Measurements from ENCODE around the gene GARNL3. TPM values are rescaled to one million over a fixed set of nuclear protein-coding genes. Genes with fewer than 3 reads are reported as not detected.

GARNL3 gene
- total RNA-seq, 4 donors from 2014 or later: 4.7 to 29.3 (median 11.3) TPM

DNA sequence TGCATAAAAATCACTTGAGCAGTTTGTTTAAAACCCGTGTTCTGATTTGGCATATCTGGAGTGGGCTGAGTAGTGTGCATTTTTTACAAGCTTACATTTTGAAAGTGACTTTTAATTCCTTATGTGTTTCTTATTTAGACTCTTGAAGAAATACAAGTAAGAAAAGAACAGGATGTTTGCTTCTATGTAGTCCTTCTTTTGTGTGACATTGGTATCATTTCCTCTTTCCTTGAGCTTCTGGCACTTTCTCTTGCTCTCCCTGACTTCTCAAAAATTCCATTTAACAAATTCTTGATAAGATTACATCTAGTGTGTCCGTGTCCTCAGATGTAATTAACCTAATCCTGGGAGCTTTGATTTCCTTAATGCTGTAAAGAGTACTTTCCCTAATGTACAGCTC, 12.5 kb downstream of the GARNL3 start:
- H3K4me3 ChIP-seq: no peak overlapping the region
- no peak for ATAC-seq
- H3K36me3 ChIP-seq: no peaks in the 10 kb centered on the region
- H3K27me3 ChIP-seq: no peaks in the 10 kb centered on the region
- 17 to 57% methylated on average over 2 of the region's 2 CpGs for WGBS, 2 donors (ENCODE audit: low coverage in 1 of 2)
- TF ChIP-seq, protein P1, sequence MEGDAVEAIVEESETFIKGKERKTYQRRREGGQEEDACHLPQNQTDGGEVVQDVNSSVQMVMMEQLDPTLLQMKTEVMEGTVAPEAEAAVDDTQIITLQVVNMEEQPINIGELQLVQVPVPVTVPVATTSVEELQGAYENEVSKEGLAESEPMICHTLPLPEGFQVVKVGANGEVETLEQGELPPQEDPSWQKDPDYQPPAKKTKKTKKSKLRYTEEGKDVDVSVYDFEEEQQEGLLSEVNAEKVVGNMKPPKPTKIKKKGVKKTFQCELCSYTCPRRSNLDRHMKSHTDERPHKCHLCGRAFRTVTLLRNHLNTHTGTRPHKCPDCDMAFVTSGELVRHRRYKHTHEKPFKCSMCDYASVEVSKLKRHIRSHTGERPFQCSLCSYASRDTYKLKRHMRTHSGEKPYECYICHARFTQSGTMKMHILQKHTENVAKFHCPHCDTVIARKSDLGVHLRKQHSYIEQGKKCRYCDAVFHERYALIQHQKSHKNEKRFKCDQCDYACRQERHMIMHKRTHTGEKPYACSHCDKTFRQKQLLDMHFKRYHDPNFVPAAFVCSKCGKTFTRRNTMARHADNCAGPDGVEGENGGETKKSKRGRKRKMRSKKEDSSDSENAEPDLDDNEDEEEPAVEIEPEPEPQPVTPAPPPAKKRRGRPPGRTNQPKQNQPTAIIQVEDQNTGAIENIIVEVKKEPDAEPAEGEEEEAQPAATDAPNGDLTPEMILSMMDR (IDR thresholded peaks at IDR 0.05): no peak
- TF ChIP-seq EP300 (IDR thresholded peaks at IDR 0.05) (no peak), POLR2A (IDR thresholded peaks at IDR 0.05) (no peak), POLR2AphosphoS5 (IDR thresholded peaks at IDR 0.05) (no peak)
- H3K4me1 ChIP-seq: peaks cover 0 to 24% (median 0%) of the 10 kb centered on the region in 3 donors
- no peak overlapping the region for H3K27ac ChIP-seq
- H3K9me3 ChIP-seq: no peaks in the 10 kb centered on the region

DNA sequence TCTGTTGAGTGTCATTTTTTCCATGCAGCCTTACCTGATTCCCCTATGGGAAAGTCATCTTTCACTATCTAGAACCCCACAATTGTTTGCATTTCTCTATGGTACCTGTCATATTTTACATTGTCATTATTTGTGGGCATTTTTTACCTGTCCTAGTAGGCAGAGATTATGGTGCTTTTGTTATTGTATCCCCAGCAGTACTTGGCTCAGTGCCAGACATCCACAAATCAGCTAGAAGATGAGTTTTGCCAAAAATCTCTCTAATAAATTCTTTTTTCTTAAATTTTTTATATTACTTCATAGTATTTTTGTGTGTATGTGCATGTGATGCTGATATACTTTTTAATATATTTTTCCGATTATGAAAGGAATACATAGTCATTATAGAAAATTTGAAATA, 13.2 kb downstream of the GARNL3 start:
- Histone ChIP-seq H3K27ac (no peak overlapping the region), H3K4me1 (peaks cover 0 to 24% (median 0%) of the 10 kb centered on the region in 3 donors), H3K36me3 (no peaks in the 10 kb centered on the region), H3K9me3 (no peaks in the 10 kb centered on the region), H3K27me3 (no peaks in the 10 kb centered on the region), H3K4me3 (no peak overlapping the region)
- 80 to 95% methylated on average over 1 of the region's 1 CpG for WGBS, 2 donors (ENCODE audit: low coverage in 1 of 2)
- no peak for ATAC-seq
- TF ChIP-seq EP300 (IDR thresholded peaks at IDR 0.05) (no peak), POLR2A (IDR thresholded peaks at IDR 0.05) (no peak), POLR2AphosphoS5 (IDR thresholded peaks at IDR 0.05) (no peak)
- TF ChIP-seq, protein P1 (IDR thresholded peaks at IDR 0.05): no peak

DNA sequence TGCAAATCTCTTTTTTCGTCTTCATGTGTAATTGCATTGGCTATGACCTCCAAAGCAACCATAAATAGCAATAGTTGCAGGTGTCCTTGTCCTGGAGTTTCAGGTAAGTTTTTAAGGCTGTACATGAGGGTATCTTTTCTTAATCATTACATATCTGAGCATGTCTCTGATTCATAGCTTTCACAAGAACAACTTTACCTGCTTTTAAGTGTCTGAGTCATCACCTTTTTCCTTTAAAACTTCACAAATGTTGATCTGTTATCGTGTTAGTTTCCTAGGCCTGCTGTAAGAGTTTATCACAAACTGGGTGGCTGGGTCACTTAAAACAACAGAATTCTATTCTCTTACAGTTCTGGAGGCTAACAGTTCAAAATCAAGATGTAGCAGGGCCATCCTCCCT, 13.8 kb downstream of the GARNL3 start:
- WGBS, 2 donors (ENCODE audit: low coverage in 1 of 2): 85 to 92% methylated on average over 2 of the region's 2 CpGs
- H3K4me1 ChIP-seq: peaks cover 0 to 24% (median 0%) of the 10 kb centered on the region in 3 donors
- no peak for ATAC-seq
- H3K9me3 ChIP-seq: no peaks in the 10 kb centered on the region
- TF ChIP-seq, protein P1 (IDR thresholded peaks at IDR 0.05): no peak
- TF ChIP-seq EP300 (IDR thresholded peaks at IDR 0.05): no peak
- TF ChIP-seq POLR2A (IDR thresholded peaks at IDR 0.05): no peak
- no peak for TF ChIP-seq POLR2AphosphoS5 (IDR thresholded peaks at IDR 0.05)
- no peak overlapping the region for H3K4me3 ChIP-seq
- H3K27ac ChIP-seq: no peak overlapping the region
- no peaks in the 10 kb centered on the region for H3K27me3 ChIP-seq
- H3K36me3 ChIP-seq: no peaks in the 10 kb centered on the region

DNA sequence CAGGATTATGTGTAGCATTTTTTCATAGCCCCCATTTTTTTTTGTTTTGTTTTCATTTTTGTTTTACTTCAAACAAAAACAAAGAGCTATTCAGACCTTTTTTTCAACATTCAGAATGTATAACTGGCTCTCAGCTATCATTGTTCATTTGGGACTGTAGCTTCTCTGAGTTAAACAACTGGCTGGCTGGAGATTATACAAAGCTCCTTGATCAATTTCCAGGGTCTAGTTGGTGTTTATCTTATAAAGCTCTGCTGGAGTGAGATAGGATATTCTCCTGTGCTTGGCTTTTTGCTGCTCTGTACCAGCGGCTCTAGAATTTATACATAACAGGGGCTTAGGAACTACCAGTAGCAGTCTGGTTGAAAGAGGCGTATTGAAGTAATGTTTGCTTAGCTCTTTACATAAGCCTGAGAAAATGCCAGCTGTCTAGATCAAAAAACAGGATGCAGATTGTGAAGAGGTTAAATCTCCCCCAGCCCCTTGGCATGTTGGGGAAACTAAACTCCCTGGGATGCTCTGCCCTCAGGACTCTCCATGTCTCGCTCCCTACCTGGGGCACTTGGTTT, 15.2 kb downstream of the GARNL3 start:
- Histone ChIP-seq H3K27ac (no peak overlapping the region), H3K4me1 (peaks cover 0 to 24% (median 0%) of the 10 kb centered on the region in 3 donors), H3K4me3 (no peak overlapping the region), H3K36me3 (no peaks in the 10 kb centered on the region), H3K9me3 (no peaks in the 10 kb centered on the region), H3K27me3 (no peaks in the 10 kb centered on the region)
- WGBS, 2 donors (ENCODE audit: low coverage in 1 of 2): 56 to 82% methylated on average over 3 of the region's 3 CpGs
- no peak for ATAC-seq
- TF ChIP-seq POLR2AphosphoS5 (IDR thresholded peaks at IDR 0.05) (no peak), POLR2A (IDR thresholded peaks at IDR 0.05) (no peak), EP300 (IDR thresholded peaks at IDR 0.05) (no peak)
- TF ChIP-seq, protein P1 (IDR thresholded peaks at IDR 0.05): no peak

DNA sequence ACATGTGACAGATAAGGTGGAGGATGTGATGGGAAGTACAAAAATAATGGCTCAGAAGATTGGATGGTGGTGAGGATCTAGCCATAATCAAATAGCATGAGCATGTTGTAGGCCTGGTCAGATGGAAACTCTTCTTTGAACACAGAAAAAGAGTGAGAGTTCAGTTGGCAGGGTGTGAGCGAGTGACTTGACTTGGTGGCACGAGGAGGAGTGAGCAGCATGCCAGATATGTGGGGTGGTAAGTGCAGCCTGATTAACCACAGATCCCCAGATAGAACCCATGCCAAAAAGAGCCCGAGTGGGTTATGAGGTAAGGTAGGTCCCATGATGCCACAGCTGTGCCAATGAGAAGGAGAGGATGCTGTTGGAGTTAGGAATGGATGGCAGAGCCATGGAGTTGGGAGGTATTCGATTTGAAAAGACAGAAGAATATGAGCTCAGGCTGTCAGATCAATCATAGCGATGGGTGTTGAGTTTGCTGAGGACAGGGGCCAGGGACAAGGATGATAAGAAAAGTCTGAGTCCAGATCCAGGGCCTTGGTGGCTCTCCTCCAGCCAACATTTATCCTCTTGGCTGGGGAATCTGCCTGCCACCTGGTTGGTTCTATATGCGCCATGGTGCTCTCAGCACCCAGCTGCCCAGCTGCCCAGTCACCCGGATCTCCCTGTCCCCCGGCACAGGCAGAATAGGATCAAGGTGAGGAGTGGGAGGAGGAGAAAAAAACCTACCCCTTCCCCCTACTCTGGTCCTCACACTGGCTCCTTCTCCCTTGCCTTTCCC, 16.5 kb downstream of the GARNL3 start:
- Histone ChIP-seq H3K4me3 (no peak overlapping the region), H3K36me3 (no peaks in the 10 kb centered on the region), H3K9me3 (no peaks in the 10 kb centered on the region), H3K27ac (no peak overlapping the region), H3K27me3 (no peaks in the 10 kb centered on the region), H3K4me1 (peaks cover 3 to 28% (median 3%) of the 10 kb centered on the region in 3 donors)
- no peak for TF ChIP-seq POLR2AphosphoS5 (IDR thresholded peaks at IDR 0.05)
- no peak for TF ChIP-seq POLR2A (IDR thresholded peaks at IDR 0.05)
- TF ChIP-seq, protein P1 (IDR thresholded peaks at IDR 0.05): no peak
- TF ChIP-seq EP300 (IDR thresholded peaks at IDR 0.05): no peak
- ATAC-seq: no peak
- 85 to 96% methylated on average over 4 to 6 of the region's 8 CpGs for WGBS, 2 donors (ENCODE audit: low coverage in 1 of 2)

All from gastroesophageal sphincter (tissue), 4 donors.